GM06990 (cell line): ENCODE measurements around the gene MINDY4.

Source experiments
- DNase-seq: peaks from one replicate; pipeline ENCODE4 v3.0.0-alpha.2; 2011; ENCODE audit not compliant: insufficient read length; ENCODE audit errors: extremely low read depth
- H3K27me3 ChIP-seq: replicated peaks from 2 replicates; pipeline ENCODE4 v1.6.0; 2011; ENCODE audit warnings: low read length; ENCODE audit not compliant: control insufficient read depth, insufficient read depth
- H3K36me3 ChIP-seq: 2 replicates; pipeline ENCODE4 v1.5.1; 2011; ENCODE audit warnings: low read length; ENCODE audit not compliant: control insufficient read depth, insufficient read depth
- H3K4me3 ChIP-seq: replicated peaks from 2 replicates; pipeline ENCODE4 v1.5.1; 2011; ENCODE audit warnings: low read depth, mild to moderate bottlenecking, control low read depth, low read length
- TF ChIP-seq, protein P1 (sequence below): IDR thresholded peaks from 2 replicates; pipeline ENCODE4 v1.5.1; 2011; ENCODE audit warnings: low read length, control low read depth, mild to moderate bottlenecking, inconsistent platforms; ENCODE audit not compliant: insufficient read depth, poor library complexity, severe bottlenecking

The MINDY4 gene

DNA sequence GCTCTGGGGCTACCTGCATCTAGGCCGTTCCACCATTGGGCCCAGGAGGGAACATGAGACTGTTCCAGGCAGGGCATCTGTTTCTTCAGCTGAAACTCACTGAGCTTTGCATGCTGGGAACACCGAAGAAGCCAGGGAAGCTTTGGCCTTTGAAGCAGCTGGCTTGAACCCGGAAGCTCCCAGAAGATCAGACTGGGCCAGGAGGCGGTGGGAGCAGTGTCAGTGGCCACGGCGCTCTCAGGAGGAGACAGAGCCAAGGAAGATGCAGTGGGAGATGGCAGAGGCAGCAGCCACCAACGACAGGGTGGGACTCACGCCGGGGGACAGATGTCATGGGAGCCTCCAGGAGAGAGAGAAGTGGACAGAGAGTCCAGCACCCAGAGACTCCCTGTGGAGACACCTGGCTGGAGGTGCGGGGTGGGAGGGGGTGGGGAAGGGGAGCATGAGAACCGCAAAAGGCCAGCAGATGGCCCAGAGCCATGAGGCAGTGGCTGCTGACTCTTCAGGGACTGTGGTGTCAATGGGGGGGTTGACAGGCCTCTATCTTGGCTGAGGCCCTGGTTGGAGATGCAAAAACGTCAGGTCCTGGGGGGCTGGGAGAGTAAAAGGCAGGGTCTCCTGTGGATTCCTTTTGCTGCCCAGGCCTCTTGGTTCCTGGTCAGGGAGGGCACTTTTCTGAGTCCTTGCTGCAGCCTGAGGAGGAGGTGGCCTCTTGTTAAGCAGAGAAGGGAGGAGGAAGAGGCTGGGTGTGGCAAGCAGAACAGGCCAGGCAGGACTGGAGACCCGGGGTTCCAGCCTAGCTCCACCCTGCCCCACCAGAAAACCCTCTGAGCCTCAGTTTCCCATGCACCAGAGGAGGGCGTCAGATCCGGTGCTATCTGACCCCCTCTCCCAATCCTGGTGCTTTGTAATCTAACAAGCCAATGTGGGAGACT lies 134.1 kb downstream of the MINDY4 start:
- Histone ChIP-seq H3K4me3 (no peak overlapping the region), H3K36me3 (no peaks in the 10 kb centered on the region), H3K27me3 (no peaks in the 10 kb centered on the region)
- no peak for DNase-seq
- TF ChIP-seq, protein P1, sequence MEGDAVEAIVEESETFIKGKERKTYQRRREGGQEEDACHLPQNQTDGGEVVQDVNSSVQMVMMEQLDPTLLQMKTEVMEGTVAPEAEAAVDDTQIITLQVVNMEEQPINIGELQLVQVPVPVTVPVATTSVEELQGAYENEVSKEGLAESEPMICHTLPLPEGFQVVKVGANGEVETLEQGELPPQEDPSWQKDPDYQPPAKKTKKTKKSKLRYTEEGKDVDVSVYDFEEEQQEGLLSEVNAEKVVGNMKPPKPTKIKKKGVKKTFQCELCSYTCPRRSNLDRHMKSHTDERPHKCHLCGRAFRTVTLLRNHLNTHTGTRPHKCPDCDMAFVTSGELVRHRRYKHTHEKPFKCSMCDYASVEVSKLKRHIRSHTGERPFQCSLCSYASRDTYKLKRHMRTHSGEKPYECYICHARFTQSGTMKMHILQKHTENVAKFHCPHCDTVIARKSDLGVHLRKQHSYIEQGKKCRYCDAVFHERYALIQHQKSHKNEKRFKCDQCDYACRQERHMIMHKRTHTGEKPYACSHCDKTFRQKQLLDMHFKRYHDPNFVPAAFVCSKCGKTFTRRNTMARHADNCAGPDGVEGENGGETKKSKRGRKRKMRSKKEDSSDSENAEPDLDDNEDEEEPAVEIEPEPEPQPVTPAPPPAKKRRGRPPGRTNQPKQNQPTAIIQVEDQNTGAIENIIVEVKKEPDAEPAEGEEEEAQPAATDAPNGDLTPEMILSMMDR, result no peak

DNA sequence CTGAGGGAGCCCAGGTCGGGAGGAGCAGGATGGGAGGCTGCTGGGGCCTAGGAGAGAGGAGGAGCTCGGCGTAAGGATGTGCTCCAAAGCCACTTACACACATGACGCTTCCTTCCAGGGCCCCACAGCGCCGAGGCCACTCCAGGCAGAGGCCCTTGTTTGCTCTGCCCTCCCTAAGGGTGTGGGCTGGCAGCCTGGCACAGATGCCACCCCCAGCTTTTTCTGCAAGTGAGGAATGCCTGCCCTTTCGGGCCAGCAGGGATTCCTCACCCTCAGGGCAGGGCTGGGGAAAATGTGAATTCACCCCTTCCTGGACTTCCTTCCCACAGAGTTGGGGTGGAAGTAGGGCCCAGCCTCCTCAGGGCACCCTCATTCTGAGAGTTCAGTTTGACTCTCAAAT lies 134.8 kb downstream of the MINDY4 start:
- TF ChIP-seq, protein P1, result no peak
- no peak for DNase-seq
- H3K36me3 ChIP-seq, result no peaks in the 10 kb centered on the region
- no peak overlapping the region for H3K4me3 ChIP-seq
- H3K27me3 ChIP-seq, result no peaks in the 10 kb centered on the region

DNA sequence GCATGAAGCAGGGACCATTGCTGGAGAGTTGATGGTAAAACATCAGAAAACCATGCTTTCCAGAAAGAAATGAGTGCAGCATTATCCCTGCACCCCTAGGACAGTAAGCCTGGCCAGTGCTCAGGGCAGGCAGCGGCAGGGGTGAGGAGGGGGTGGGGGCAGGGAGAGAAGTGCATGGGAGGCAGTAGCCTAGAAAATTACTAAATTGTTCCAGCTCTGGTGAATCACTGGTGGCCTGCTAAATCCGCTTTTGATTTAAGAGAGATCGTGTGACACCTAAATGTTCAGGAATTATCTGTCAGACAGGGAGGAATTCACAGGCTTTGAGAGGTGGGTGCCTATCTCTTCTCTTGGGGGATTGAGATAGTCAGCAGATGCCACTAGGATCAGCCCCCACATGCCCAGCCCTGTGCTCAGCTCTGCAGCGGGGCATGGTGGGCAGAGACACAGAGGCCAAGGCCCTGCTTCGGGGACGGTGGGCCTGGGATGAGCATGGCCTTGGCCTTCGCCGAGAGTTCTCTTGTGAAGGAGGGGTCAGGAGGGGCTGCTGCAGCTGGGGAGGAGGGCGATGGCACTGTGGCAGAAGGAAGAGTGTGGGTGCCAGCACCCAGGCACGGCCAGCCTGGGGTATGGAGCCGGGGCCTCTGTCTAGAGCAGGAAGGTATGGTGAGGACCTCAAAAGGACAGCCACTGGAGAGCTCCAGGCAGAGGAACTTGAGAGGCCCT lies 135.5 kb downstream of the MINDY4 start:
- Histone ChIP-seq H3K27me3 (no peaks in the 10 kb centered on the region), H3K36me3 (no peaks in the 10 kb centered on the region), H3K4me3 (no peak overlapping the region)
- TF ChIP-seq, protein P1, result no peak
- DNase-seq, result no peak

DNA sequence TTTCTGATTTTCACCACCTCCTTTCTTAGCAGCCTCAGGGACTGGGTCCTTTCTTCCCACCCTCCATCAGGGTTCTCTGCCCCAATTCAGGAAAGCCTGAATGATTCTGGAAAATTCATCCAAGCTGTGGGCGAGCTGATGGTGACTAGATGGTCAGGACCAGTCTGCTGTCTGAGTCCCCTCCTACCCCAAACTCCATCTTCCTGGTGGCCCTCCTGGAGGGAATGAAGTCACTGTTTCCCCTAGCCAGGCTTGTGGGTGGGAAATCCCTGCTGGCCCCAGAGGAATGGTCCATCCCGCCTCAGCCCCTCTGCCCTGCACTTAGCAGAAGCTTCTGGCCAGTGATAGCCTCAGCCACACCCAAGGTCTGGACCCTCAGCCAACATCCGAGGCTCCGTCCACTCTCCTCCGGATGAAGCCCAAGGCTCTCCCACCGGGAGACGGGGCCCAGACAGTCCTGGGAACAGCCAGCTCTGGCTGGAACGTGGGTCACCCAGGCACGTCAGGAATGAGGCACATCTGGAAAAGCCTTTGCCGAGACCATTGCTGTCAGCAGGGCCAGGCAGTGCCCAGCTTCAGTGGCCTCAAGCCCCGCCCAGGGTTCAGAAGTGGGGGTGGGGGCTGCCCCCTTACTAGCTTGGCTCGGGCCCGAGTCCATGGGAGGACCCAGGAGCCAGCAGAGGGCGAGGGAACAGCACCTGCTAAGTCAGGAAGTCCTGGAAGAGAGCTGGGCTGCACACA lies 136.5 kb downstream of the MINDY4 start:
- Histone ChIP-seq H3K36me3 (no peaks in the 10 kb centered on the region), H3K4me3 (no peak overlapping the region), H3K27me3 (no peaks in the 10 kb centered on the region; the same call in 1 of the 2 replicates)
- DNase-seq, result no peak
- TF ChIP-seq, protein P1, result no peak

DNA sequence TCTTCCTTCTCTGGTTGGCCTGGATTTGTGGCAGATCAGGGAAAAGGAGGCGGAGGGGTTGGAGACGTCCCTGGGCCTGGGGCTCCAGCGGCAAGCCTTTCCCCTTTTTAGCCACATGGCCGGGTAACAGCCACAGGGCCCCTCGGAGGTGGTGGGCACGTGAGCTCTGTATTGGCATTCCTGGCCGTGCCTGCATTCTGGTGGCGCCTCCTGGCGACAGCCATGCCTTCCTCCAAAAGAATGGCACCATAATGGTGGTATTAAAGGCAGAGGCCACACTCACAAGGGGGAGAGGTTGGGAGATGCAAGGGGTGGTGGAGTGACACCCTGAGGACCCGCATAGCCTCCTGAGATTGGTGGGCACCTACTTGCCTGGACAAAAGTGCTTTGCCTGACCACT lies 137.5 kb downstream of the MINDY4 start:
- Histone ChIP-seq H3K36me3 (no peaks in the 10 kb centered on the region), H3K4me3 (no peak overlapping the region), H3K27me3 (no peaks in the 10 kb centered on the region; the same call in 1 of the 2 replicates)
- DNase-seq, result no peak
- TF ChIP-seq, protein P1, result peak; percentile 38
